ENCODE results near the gene PPM1H. TPM values are rescaled to one million over a fixed set of nuclear protein-coding genes. Genes with fewer than 3 reads are reported as not detected.
"Not testable (repeated sequence)": the region's sequence is repeated elsewhere in the genome, so short reads cannot be mapped to it uniquely, and the experiment has no call there.

PPM1H gene
- total RNA-seq, 2 donors from 2014 or later = 46.4 to 74.4 TPM

GRCh38 chr12:62811481-62811880 is 123.5 kb downstream of the PPM1H start:
- H3K4me1 ChIP-seq (ENCODE audit: control insufficient read depth, insufficient read depth, low read length); H3K36me3 Mint-ChIP-seq (ENCODE audit: low read depth); H3K9me3 Mint-ChIP-seq; H3K27ac ChIP-seq (ENCODE audit: low read depth, low read length); H3K4me1 Mint-ChIP-seq; H3K27me3 ChIP-seq (ENCODE audit: control insufficient read depth, insufficient read depth, low read length, poor library complexity, severe bottlenecking); H3K27ac Mint-ChIP-seq; H3K9me3 ChIP-seq (ENCODE audit: control insufficient read depth, low read length); H3K27me3 Mint-ChIP-seq (ENCODE audit: insufficient read depth); H3K9ac ChIP-seq (ENCODE audit: extremely low read depth, low read length, poor library complexity, severe bottlenecking); H3K4me3 ChIP-seq (ENCODE audit: low read length); H3K36me3 ChIP-seq (ENCODE audit: control insufficient read depth, insufficient read depth, low read length); H3K4me3 Mint-ChIP-seq: not testable (repeated sequence)
- TF ChIP-seq CTCF (conservative IDR thresholded peaks at IDR 0.05) = peak; percentile 34
- DNase-seq = peak; percentile 42
- WGBS, 2 experiments (ENCODE audit: insufficient coverage in 1 of 2, insufficient read length in 1 of 2) = 88 to 92% methylated on average over 3 to 4 of the region's 4 CpGs

GRCh38 chr12:62808166-62808879 is 126.6 kb downstream of the PPM1H start:
- Histone ChIP-seq H3K4me3 (ENCODE audit: low read length) (no peak overlapping the region), H3K36me3 (ENCODE audit: control insufficient read depth, insufficient read depth, low read length) (no peaks in the 10 kb centered on the region), H3K9ac (ENCODE audit: extremely low read depth, low read length, poor library complexity, severe bottlenecking) (no peak overlapping the region), H3K27ac (ENCODE audit: low read depth, low read length) (no peak overlapping the region), H3K4me1 (ENCODE audit: control insufficient read depth, insufficient read depth, low read length) (no peaks in the 10 kb centered on the region), H3K9me3 (ENCODE audit: control insufficient read depth, low read length) (no peaks in the 10 kb centered on the region), H3K27me3 (ENCODE audit: control insufficient read depth, insufficient read depth, low read length, poor library complexity, severe bottlenecking) (no peaks in the 10 kb centered on the region)
- peak; percentile 40 for DNase-seq
- peaks cover 6% of the 10 kb centered on the region for H3K4me1 Mint-ChIP-seq
- peak; percentile 42 for TF ChIP-seq CTCF (conservative IDR thresholded peaks at IDR 0.05)
- no peak overlapping the region for H3K4me3 Mint-ChIP-seq
- H3K27ac Mint-ChIP-seq = no peak overlapping the region
- H3K9me3 Mint-ChIP-seq = no peaks in the 10 kb centered on the region
- 95 to 100% methylated on average over 2 to 3 of the region's 4 CpGs for WGBS, 2 experiments (ENCODE audit: insufficient coverage in 1 of 2, insufficient read length in 1 of 2)
- H3K36me3 Mint-ChIP-seq (ENCODE audit: low read depth) = peaks cover 6% of the 10 kb centered on the region
- H3K27me3 Mint-ChIP-seq (ENCODE audit: insufficient read depth) = no peaks in the 10 kb centered on the region

GRCh38 chr12:62806893-62807292 is 128.1 kb downstream of the PPM1H start:
- H3K4me3 ChIP-seq (ENCODE audit: low read length) = no peak overlapping the region
- TF ChIP-seq CTCF (conservative IDR thresholded peaks at IDR 0.05) = no peak
- Mint-ChIP-seq H3K27ac (no peak overlapping the region), H3K4me1 (peaks cover 3% of the 10 kb centered on the region), H3K9me3 (no peaks in the 10 kb centered on the region), H3K4me3 (no peak overlapping the region), H3K36me3 (ENCODE audit: low read depth) (peaks cover 12% of the 10 kb centered on the region), H3K27me3 (ENCODE audit: insufficient read depth) (no peaks in the 10 kb centered on the region)
- H3K9ac ChIP-seq (ENCODE audit: extremely low read depth, low read length, poor library complexity, severe bottlenecking) = no peak overlapping the region
- H3K4me1 ChIP-seq (ENCODE audit: control insufficient read depth, insufficient read depth, low read length) = no peaks in the 10 kb centered on the region
- H3K36me3 ChIP-seq (ENCODE audit: control insufficient read depth, insufficient read depth, low read length) = no peaks in the 10 kb centered on the region
- H3K27me3 ChIP-seq (ENCODE audit: control insufficient read depth, insufficient read depth, low read length, poor library complexity, severe bottlenecking) = no peaks in the 10 kb centered on the region
- DNase-seq = peak; percentile 31
- WGBS, 2 experiments (ENCODE audit: insufficient coverage in 1 of 2, insufficient read length in 1 of 2) = 97 to 100% methylated on average over 2 of the region's 2 CpGs
- H3K27ac ChIP-seq (ENCODE audit: low read depth, low read length) = no peak overlapping the region
- H3K9me3 ChIP-seq (ENCODE audit: control insufficient read depth, low read length) = no peaks in the 10 kb centered on the region

Measured in endodermal cell (in vitro differentiated cells).